Endothelial cell of umbilical vein (primary cell): ENCODE measurements around the gene MYOG.

Source experiments
- EZH2 ChIP-seq: IDR thresholded peaks from 2 replicates; pipeline ENCODE4 v1.6.1; 2012; ENCODE audit warnings: borderline replicate concordance, low read depth, mild to moderate bottlenecking, moderate library complexity, low read length, inconsistent platforms; ENCODE audit not compliant: severe bottlenecking
- JUN ChIP-seq: IDR thresholded peaks from 2 replicates; pipeline ENCODE4 v1.6.1; 2011; ENCODE audit warnings: borderline replicate concordance, low read depth; ENCODE audit not compliant: insufficient read length, insufficient read depth
- MYC ChIP-seq: IDR thresholded peaks from one replicate; pipeline ENCODE4 v1.6.1; 2011; ENCODE audit warnings: mild to moderate bottlenecking, low read depth, low read length
- POLR2A ChIP-seq: IDR thresholded peaks from 2 replicates; pipeline ENCODE4 v1.6.1; 2012; ENCODE audit warnings: low read depth, mild to moderate bottlenecking, control low read depth, low read length
- POLR2AphosphoS5 ChIP-seq: IDR thresholded peaks from 2 replicates; pipeline ENCODE4 v1.6.1; 2012; ENCODE audit warnings: low read depth, mild to moderate bottlenecking, control low read depth, low read length, moderate library complexity; ENCODE audit not compliant: insufficient read depth
- TF ChIP-seq, protein P1 (sequence below), 2 donors: IDR thresholded peaks; 1 replicate in 1 of 2; 2 replicates in 1 of 2; pipeline ENCODE4 v1.5.1; 2011; ENCODE audit warnings: low read length in 2 of 2, mild to moderate bottlenecking in 2 of 2, moderate library complexity in 2 of 2, control low read depth in 1 of 2, inconsistent platforms in 1 of 2, low read depth in 1 of 2; ENCODE audit not compliant: insufficient read depth in 1 of 2; ENCODE audit errors: extremely low read depth in 1 of 2
- TF ChIP-seq, protein P2 (sequence below): IDR thresholded peaks from 2 replicates; pipeline ENCODE4 v1.6.1; 2011; ENCODE audit not compliant: insufficient read depth, insufficient read length

DNA sequence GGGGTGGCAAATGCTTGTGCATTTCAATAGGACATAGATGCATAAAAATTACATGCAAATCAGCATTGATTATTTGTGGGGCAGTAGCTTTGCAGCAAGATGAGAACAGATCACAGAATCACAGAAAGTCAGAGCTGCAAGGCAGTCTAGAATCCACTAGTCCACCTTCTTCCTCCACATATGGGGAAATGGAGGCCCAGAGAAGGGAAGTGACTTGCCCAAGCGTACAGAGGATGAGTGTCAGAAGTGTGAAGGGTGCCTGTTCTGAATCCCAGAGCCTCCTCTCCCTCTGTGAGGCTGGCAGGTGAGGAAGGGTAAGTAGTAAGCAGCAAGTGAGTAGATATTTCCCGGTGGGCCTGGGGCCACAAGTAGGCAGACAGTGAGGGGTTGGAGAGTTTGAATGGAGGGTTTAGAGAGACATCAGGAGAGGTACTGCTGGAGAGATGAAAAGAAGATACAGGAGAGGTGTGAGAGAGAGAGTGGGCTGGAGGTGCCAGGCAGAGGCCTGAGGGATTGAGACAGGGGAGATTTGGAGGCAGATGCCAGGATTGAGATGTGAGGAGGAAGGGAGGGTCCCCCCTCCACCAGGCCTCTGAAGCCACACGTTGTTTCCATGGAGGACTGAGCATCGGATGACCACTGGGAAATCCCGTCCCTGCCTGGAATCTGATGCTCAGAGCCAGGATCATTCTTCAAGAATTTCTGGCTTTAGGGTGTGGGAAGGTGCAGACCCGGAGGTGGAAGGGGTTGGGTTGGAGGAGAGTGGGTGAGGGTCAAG is 4.8 kb upstream of the MYOG start:
- TF ChIP-seq, protein P1, sequence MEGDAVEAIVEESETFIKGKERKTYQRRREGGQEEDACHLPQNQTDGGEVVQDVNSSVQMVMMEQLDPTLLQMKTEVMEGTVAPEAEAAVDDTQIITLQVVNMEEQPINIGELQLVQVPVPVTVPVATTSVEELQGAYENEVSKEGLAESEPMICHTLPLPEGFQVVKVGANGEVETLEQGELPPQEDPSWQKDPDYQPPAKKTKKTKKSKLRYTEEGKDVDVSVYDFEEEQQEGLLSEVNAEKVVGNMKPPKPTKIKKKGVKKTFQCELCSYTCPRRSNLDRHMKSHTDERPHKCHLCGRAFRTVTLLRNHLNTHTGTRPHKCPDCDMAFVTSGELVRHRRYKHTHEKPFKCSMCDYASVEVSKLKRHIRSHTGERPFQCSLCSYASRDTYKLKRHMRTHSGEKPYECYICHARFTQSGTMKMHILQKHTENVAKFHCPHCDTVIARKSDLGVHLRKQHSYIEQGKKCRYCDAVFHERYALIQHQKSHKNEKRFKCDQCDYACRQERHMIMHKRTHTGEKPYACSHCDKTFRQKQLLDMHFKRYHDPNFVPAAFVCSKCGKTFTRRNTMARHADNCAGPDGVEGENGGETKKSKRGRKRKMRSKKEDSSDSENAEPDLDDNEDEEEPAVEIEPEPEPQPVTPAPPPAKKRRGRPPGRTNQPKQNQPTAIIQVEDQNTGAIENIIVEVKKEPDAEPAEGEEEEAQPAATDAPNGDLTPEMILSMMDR (IDR thresholded peaks at IDR 0.05; ENCODE audit: extremely low read depth in 1 of 2, insufficient read depth in 1 of 2, low read depth in 1 of 2, low read length in 2 of 2): no peak
- TF ChIP-seq MYC (no peak), EZH2 (no peak), POLR2AphosphoS5 (no peak), POLR2A (no peak), JUN (no peak)
- TF ChIP-seq, protein P2, sequence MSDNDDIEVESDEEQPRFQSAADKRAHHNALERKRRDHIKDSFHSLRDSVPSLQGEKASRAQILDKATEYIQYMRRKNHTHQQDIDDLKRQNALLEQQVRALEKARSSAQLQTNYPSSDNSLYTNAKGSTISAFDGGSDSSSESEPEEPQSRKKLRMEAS: no peak
